ENCODE measurements around the gene RFPL4A.

DNA sequence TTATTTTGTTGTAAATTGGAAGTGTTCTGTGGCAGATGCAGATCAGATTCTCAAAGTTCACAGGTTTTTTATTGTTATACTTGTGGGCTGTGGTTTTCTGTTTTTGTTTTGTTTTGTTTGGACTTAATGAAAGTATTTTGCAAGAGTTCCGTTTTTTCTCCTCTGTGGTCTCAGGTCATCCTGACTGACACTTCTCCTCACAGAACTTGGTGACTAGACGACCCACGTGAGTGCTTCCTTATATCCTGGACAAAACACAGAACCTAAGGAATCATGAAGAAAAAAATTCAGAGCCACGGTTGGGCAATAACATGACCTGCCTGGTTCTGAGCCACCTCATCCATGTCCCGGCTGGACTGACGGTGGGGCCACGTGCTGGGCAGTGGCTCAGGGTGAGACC is 7.6 kb downstream of the RFPL4A start:
- TF ChIP-seq, protein P1, sequence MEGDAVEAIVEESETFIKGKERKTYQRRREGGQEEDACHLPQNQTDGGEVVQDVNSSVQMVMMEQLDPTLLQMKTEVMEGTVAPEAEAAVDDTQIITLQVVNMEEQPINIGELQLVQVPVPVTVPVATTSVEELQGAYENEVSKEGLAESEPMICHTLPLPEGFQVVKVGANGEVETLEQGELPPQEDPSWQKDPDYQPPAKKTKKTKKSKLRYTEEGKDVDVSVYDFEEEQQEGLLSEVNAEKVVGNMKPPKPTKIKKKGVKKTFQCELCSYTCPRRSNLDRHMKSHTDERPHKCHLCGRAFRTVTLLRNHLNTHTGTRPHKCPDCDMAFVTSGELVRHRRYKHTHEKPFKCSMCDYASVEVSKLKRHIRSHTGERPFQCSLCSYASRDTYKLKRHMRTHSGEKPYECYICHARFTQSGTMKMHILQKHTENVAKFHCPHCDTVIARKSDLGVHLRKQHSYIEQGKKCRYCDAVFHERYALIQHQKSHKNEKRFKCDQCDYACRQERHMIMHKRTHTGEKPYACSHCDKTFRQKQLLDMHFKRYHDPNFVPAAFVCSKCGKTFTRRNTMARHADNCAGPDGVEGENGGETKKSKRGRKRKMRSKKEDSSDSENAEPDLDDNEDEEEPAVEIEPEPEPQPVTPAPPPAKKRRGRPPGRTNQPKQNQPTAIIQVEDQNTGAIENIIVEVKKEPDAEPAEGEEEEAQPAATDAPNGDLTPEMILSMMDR (IDR thresholded peaks at IDR 0.05) = no peak
- no peak for TF ChIP-seq POLR2A (IDR thresholded peaks at IDR 0.05)
